Activated CD4-positive, alpha-beta memory T cell treated with anti-CD3 and anti-CD28 coated beads, Interleukin-2, amount 10 ng/mL, durations not matched to agents 7 days and 5 days (primary cell): Measurements from ENCODE around the gene SH3TC2. TPM values are rescaled to one million over a fixed set of nuclear protein-coding genes. Genes with fewer than 3 reads are reported as not detected.

Source experiments
- CTCF ChIA-PET: fragments of 350-600 bp; sonication (Branson Sonifier 250); formaldehyde crosslinking; loops from one replicate; lab custom pipeline; 2021; ENCODE audit warnings: antibody characterized with exemption, inconsistent platforms; lab: Charles Lee
- POLR2A ChIA-PET: fragments of 350-600 bp; sonication (Branson Sonifier 250); formaldehyde crosslinking; loops from one replicate; lab custom pipeline; 2021; ENCODE audit warnings: antibody characterized with exemption; lab: Charles Lee
- DNase-seq: peaks from one replicate; pipeline ENCODE4 v3.0.0-alpha.2; 2020
- H3K27ac Mint-ChIP-seq: one replicate; pipeline ENCODE4 v1.8.0; 2021; ENCODE audit warnings: mild to moderate bottlenecking, mixed read lengths
- H3K27me3 Mint-ChIP-seq: one replicate; pipeline ENCODE4 v1.8.0; 2021; ENCODE audit warnings: mixed read lengths
- H3K36me3 Mint-ChIP-seq: one replicate; pipeline ENCODE4 v1.8.0; 2021; ENCODE audit warnings: low read depth, mixed read lengths
- H3K4me1 Mint-ChIP-seq: one replicate; pipeline ENCODE4 v1.8.0; 2021; ENCODE audit warnings: mixed read lengths
- H3K4me3 Mint-ChIP-seq: one replicate; pipeline ENCODE4 v1.8.0; 2021; ENCODE audit warnings: mild to moderate bottlenecking, mixed read lengths
- H3K9me3 Mint-ChIP-seq: one replicate; pipeline ENCODE4 v1.8.0; 2021; ENCODE audit warnings: mixed read lengths
- total RNA-seq, 2 experiments: library from RNA; stranded (reverse); gene quantifications; one replicate each; pipeline ENCODE4 v1.2.3, GENCODE V29; 2021

The SH3TC2 gene
- total RNA-seq, 2 experiments from 2014 or later, result not detected

- ChIA-PET POLR2A (no interaction called here), CTCF (no interaction called here)
- peaks cover 8% of the 10 kb centered on the region for H3K4me1 Mint-ChIP-seq
- peaks cover 19% of the 10 kb centered on the region for H3K27me3 Mint-ChIP-seq
- DNase-seq, result no peak
- no peak overlapping the region for H3K4me3 Mint-ChIP-seq
- peaks cover 2% of the 10 kb centered on the region for H3K9me3 Mint-ChIP-seq
- H3K27ac Mint-ChIP-seq, result no peak overlapping the region
- peaks cover 2% of the 10 kb centered on the region for H3K36me3 Mint-ChIP-seq
These were observed 43.9 kb downstream of the SH3TC2 start for GRCh38 chr5:149018909-149019443.

GRCh38 chr5:149017636-149018035, 45.2 kb downstream of the SH3TC2 start:
- H3K27ac Mint-ChIP-seq, result no peak overlapping the region
- no peak overlapping the region for H3K4me3 Mint-ChIP-seq
- H3K36me3 Mint-ChIP-seq, result peaks cover 2% of the 10 kb centered on the region
- H3K27me3 Mint-ChIP-seq, result peaks cover 17% of the 10 kb centered on the region
- H3K9me3 Mint-ChIP-seq, result peaks cover 2% of the 10 kb centered on the region
- POLR2A ChIA-PET, result no interaction called here
- CTCF ChIA-PET, result interaction anchor here (0.6 to 1.3 kb wide), 2 partner anchors 17 to 277 kb away, joined by 3 to 4 read pairs; no protein-coding TSS in a partner anchor
- H3K4me1 Mint-ChIP-seq, result peaks cover 8% of the 10 kb centered on the region
- no peak for DNase-seq

GRCh38 chr5:149015561-149015960, 47.3 kb downstream of the SH3TC2 start:
- H3K36me3 Mint-ChIP-seq, result no peaks in the 10 kb centered on the region
- H3K4me3 Mint-ChIP-seq, result no peak overlapping the region
- peaks cover 8% of the 10 kb centered on the region for H3K4me1 Mint-ChIP-seq
- no peak overlapping the region for H3K27ac Mint-ChIP-seq
- H3K27me3 Mint-ChIP-seq, result peaks cover 7% of the 10 kb centered on the region
- ChIA-PET POLR2A (no interaction called here), CTCF (no interaction called here)
- H3K9me3 Mint-ChIP-seq, result no peaks in the 10 kb centered on the region
- DNase-seq, result no peak

- Mint-ChIP-seq H3K36me3 (no peaks in the 10 kb centered on the region), H3K27me3 (peaks cover 4% of the 10 kb centered on the region), H3K27ac (no peak overlapping the region), H3K4me1 (peaks cover 8% of the 10 kb centered on the region), H3K9me3 (no peaks in the 10 kb centered on the region), H3K4me3 (no peak overlapping the region)
- POLR2A ChIA-PET, result no interaction called here
- DNase-seq, result no peak
- CTCF ChIA-PET, result interaction anchor here (1.3 kb wide), 1 partner anchor 20 kb away, joined by 4 read pairs; no protein-coding TSS in a partner anchor
These were observed 47.7 kb downstream of the SH3TC2 start for GRCh38 chr5:149015126-149015525.

GRCh38 chr5:149014571-149015031, 48.3 kb downstream of the SH3TC2 start:
- H3K36me3 Mint-ChIP-seq, result no peaks in the 10 kb centered on the region
- peaks cover under 1% of the 10 kb centered on the region for H3K27me3 Mint-ChIP-seq
- H3K9me3 Mint-ChIP-seq, result no peaks in the 10 kb centered on the region
- peaks cover 8% of the 10 kb centered on the region for H3K4me1 Mint-ChIP-seq
- no peak overlapping the region for H3K27ac Mint-ChIP-seq
- H3K4me3 Mint-ChIP-seq, result no peak overlapping the region
- POLR2A ChIA-PET, result no interaction called here
- no peak for DNase-seq
- CTCF ChIA-PET, result interaction anchor here (1.2 to 1.3 kb wide), 2 partner anchors 19 to 20 kb away, joined by 3 to 4 read pairs; no protein-coding TSS in a partner anchor

DNA sequence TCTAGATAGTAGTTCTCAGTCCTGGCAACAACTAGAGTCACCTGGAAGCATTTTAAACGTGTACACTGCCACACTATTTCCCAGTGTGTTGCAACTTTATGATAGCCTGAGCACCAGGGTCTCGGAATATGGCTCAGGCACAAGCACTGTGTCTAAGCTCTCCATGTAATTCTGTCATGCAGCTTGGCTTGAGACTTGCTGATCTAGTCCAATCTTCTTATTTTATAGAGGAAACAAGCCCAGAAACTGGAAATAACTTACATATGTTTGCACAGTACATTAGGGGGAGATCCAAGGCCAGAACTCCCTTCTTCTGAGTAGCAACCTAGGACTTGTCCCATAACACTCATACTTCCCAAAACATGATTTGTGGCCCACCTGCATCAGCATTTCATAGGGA, 49.1 kb downstream of the SH3TC2 start:
- Mint-ChIP-seq H3K4me3 (no peak overlapping the region), H3K4me1 (peaks cover 4% of the 10 kb centered on the region), H3K27ac (no peak overlapping the region), H3K36me3 (no peaks in the 10 kb centered on the region), H3K27me3 (no peaks in the 10 kb centered on the region), H3K9me3 (no peaks in the 10 kb centered on the region)
- ChIA-PET CTCF (interaction anchor here (1.2 to 1.3 kb wide), 2 partner anchors 18 to 21 kb away, joined by 3 to 4 read pairs; no protein-coding TSS in a partner anchor), POLR2A (no interaction called here)
- DNase-seq, result no peak

GRCh38 chr5:149012350-149012749, 50.5 kb downstream of the SH3TC2 start:
- no peaks in the 10 kb centered on the region for H3K36me3 Mint-ChIP-seq
- ChIA-PET CTCF (interaction anchor here (3.8 kb wide), 1 partner anchor 24 kb away, joined by 16 read pairs; no protein-coding TSS in a partner anchor), POLR2A (no interaction called here)
- no peaks in the 10 kb centered on the region for H3K27me3 Mint-ChIP-seq
- DNase-seq, result no peak
- no peak overlapping the region for H3K27ac Mint-ChIP-seq
- no peak overlapping the region for H3K4me3 Mint-ChIP-seq
- no peaks in the 10 kb centered on the region for H3K9me3 Mint-ChIP-seq
- no peaks in the 10 kb centered on the region for H3K4me1 Mint-ChIP-seq

- Mint-ChIP-seq H3K27me3 (no peaks in the 10 kb centered on the region), H3K4me1 (no peaks in the 10 kb centered on the region), H3K4me3 (no peak overlapping the region), H3K9me3 (no peaks in the 10 kb centered on the region), H3K36me3 (no peaks in the 10 kb centered on the region), H3K27ac (no peak overlapping the region)
- POLR2A ChIA-PET, result no interaction called here
- no peak for DNase-seq
- CTCF ChIA-PET, result interaction anchor here (3.8 kb wide), 1 partner anchor 25 kb away, joined by 16 read pairs; no protein-coding TSS in a partner anchor
These were observed 51.1 kb downstream of the SH3TC2 start for GRCh38 chr5:149011728-149012127.

DNA sequence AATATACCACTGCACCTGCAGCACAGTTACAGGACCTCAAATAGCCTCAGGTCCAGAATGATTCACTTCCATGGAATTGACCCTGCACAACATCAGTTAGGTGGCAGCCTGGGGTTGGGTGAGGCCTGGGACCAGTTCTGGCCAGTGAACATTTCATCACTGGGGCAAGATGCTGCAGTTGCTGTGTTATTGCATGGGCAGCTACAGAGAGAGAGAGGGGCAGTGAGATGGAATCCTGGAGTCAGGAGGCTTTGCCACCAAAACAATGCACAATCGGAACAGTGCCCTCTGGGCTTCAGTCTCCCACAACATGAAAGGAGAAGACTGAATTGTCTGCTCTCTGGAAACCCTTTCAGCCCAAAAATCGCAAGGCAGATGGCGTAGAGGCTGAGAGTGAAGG, 51.8 kb downstream of the SH3TC2 start:
- H3K4me1 Mint-ChIP-seq, result no peaks in the 10 kb centered on the region
- H3K4me3 Mint-ChIP-seq, result no peak overlapping the region
- ChIA-PET POLR2A (no interaction called here), CTCF (interaction anchor here (0.8 to 3.8 kb wide), 2 partner anchors 25 to 31 kb away, joined by 3 to 16 read pairs; no protein-coding TSS in a partner anchor)
- no peaks in the 10 kb centered on the region for H3K36me3 Mint-ChIP-seq
- no peaks in the 10 kb centered on the region for H3K27me3 Mint-ChIP-seq
- no peaks in the 10 kb centered on the region for H3K9me3 Mint-ChIP-seq
- DNase-seq, result no peak
- H3K27ac Mint-ChIP-seq, result no peak overlapping the region

- Mint-ChIP-seq H3K27ac (no peak overlapping the region), H3K36me3 (no peaks in the 10 kb centered on the region), H3K9me3 (no peaks in the 10 kb centered on the region), H3K4me1 (no peaks in the 10 kb centered on the region), H3K4me3 (no peak overlapping the region), H3K27me3 (no peaks in the 10 kb centered on the region)
- POLR2A ChIA-PET, result no interaction called here
- no peak for DNase-seq
- CTCF ChIA-PET, result interaction anchor here (3.8 kb wide), 1 partner anchor 29 kb away, joined by 12 read pairs; no protein-coding TSS in a partner anchor
These were observed 55.7 kb downstream of the SH3TC2 start for GRCh38 chr5:149007174-149007573.

DNA sequence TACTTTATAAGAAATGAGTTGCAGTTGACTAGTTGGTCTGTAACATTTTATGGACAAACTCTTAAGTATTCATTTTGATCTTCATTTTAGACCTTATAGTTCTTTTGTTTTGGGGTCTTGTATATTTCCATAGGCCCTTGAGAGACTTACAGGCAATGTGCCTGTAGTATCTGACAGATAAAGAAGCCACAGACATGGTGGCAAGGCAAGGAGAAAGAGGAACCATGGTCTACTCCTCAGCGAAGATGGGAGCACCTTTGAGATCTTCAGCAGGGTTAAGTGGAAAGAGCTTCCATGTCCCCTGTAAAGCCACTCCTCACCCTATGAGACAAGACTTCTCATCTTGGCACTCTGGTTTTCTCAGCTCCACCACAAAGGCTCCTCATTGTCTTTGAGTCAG, 56.4 kb downstream of the SH3TC2 start:
- DNase-seq, result no peak
- ChIA-PET CTCF (interaction anchor here (3.8 kb wide), 1 partner anchor 29 kb away, joined by 12 read pairs; no protein-coding TSS in a partner anchor), POLR2A (no interaction called here)
- H3K27ac Mint-ChIP-seq, result no peak overlapping the region
- peaks cover 4% of the 10 kb centered on the region for H3K27me3 Mint-ChIP-seq
- H3K4me3 Mint-ChIP-seq, result no peak overlapping the region
- no peaks in the 10 kb centered on the region for H3K36me3 Mint-ChIP-seq
- no peaks in the 10 kb centered on the region for H3K9me3 Mint-ChIP-seq
- H3K4me1 Mint-ChIP-seq, result no peaks in the 10 kb centered on the region

DNA sequence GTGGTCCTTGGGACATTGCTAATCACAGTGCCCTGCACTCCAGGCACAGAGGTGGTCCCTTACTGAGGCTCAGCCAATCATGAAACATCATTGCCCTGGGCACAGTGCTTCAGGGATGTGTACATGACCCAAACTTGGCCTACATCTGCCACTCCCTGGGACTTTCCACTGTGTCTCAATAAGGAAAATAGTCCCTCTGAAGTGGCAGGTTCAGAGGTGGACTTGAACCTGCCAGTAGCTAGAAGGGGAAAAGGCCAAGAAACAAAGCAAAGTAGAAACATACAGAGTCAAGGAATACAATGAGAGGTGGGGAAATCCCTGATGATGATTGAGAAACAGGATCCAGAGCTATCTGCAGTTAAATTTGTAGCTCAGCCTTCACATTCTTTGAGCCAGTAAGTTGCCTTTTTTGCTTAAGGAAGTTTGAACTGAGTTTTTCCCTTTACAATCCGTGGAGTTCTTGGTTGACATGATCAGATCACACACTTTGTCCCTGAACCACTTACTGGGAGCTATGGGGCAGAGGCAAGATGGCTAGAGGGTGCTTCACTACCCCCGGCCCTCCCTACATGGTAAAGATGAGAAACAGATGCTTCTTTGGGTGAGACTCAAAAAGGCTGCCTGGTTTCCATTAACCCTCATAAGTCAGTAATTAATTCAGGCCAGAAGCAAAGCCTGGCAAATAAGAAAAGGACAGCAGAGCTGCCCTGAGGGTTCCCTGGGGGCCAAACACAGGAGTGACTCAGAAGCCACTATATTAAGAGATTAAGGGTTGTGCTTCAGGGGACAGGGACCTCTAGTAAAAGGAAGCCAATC, 57.6 kb downstream of the SH3TC2 start:
- POLR2A ChIA-PET, result no interaction called here
- Mint-ChIP-seq H3K27me3 (peaks cover 9% of the 10 kb centered on the region), H3K9me3 (no peaks in the 10 kb centered on the region), H3K4me1 (no peaks in the 10 kb centered on the region), H3K27ac (no peak overlapping the region), H3K36me3 (no peaks in the 10 kb centered on the region), H3K4me3 (no peak overlapping the region)
- no peak for DNase-seq
- CTCF ChIA-PET, result interaction anchor here (3.8 kb wide), 1 partner anchor 30 kb away, joined by 12 read pairs; no protein-coding TSS in a partner anchor

GRCh38 chr5:149004559-149004958, 58.3 kb downstream of the SH3TC2 start:
- CTCF ChIA-PET, result no interaction called here
- DNase-seq, result no peak
- Mint-ChIP-seq H3K36me3 (no peaks in the 10 kb centered on the region), H3K4me1 (no peaks in the 10 kb centered on the region), H3K27ac (no peak overlapping the region), H3K9me3 (no peaks in the 10 kb centered on the region), H3K27me3 (peaks cover 14% of the 10 kb centered on the region), H3K4me3 (no peak overlapping the region)
- POLR2A ChIA-PET, result no interaction called here
